SHP77 (cell line): ENCODE measurements around the gene TPPP3.

Source experiments
- DNase-seq, 2 experiments: peaks; one replicate each; lab custom pipeline; 2025; lab: John Stamatoyannopoulos, UW

The TPPP3 gene

DNA sequence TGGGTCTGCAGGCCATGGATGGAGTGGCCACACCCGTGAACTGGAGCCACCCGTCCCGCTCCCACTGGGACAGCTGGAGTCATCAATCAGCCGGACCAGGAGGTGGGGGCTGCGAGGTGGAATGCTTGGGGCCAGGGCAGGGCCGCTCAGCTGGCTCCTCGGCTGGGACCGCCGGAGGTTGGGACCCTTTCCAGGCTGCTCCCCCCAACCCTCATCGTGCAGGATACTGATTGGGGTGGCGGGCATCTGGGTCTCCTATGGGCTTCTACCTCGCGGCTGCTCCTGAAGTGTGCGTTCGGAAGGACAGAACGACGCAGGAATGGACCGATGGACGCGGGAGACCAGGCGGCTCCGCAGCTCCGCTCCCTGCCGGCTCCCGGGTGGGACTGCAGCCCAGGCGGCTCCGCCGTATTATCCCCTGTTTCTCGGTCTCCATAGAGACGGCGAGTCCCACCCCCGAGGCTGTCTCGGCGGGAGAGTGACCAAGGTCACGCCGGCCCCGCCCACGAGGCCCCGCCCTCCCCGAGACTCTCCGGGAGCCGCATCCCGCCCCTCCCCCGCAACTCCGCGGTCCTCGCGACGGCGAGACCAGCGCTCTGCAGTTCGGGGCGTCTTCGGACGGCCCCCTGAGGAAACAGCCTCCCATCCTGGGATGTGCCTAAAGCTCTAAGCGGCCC, at the start of gene TPPP3:
Gene TPPP3, minus strand, starts transcription at position 388 of the 677 bp plus-strand sequence. CDS start 2,387 bp downstream, outside the sequence.
- DNase-seq: peak; percentile 34 to 45

DNA sequence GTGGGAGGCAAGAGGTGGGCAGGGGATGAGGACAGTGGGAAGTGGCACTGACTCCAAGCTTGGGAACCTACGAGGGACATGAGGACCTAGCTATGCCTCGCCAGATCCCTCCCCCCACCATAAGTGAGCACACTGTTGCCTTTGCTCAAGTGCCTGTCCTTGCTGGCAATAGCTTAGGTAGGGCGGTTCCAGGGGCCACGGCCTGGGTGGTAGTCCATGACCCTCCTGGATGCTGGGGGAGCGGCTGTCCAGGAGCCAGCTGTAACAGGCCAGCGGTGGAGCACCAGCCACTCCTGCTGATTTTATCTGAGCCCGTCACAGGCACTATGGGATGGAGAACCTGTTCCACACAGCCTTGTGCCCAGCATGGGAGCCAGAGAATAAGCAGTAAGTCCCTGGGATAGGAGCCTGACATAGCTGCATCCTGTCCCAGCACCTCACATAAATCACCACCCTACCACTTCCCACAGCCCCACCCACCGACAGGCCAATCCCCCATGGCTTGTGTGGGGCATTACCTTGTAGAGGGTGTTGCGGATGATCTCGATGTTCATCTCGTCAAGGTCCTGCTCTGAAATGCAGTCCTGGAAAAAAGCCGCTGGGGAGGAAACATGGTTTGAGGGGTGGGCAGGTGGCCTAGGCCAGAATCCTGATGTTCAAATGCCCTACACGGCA, 49.4 kb upstream of the TPPP3 start:
- DNase-seq: no peak

DNA sequence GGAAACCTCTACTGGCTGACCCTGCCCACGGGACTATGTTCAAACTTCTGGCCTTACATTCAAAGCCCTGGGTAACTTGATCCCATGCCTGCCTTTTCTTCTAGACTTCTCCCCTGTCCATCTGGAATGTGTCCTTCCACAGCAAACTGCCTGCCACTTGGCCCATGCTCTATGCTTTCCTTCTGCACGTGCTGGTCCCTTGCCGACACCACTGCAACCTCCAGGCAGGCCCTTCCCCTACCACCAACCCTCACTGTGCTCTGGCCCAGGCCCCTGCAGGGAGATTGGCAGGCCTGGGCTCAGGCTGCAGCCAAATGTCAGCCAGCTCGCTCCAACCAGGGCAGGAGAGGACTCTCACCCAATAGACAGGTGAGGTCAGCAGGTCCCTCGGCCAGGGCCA, 48.6 kb upstream of the TPPP3 start:
- DNase-seq: no peak

DNA sequence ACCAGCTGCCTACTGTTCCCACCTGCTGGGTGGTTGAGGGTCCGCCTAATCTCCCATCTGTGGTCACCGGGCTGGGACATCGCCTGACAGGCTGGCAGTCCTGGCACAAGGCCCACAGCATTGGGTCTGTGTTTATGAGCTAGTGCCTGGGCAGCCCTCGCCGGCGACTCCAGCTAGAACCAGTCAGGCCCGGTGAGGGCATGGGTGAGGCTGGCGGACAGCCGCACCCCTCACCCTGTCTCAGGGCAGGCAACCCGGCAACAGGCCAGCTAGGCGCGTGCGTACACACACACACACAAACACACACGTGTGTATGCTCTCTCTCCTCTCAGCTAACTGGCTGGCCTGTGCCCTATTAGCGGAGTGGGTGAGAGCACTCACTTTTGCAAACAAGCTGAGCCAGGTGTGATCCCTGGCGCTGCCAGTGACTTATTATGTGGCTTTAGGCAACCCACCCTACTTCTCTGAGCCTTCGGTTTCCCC, 48.0 kb upstream of the TPPP3 start:
- DNase-seq: peak; percentile 70 to 76

GRCh38 chr16:67438824-67439393, 45.6 kb upstream of the TPPP3 start:
- DNase-seq: no peak

GRCh38 chr16:67438098-67438791, 44.9 kb upstream of the TPPP3 start:
- no peak for DNase-seq

- DNase-seq: no peak
Measured at GRCh38 chr16:67437513-67437912, 44.2 kb upstream of the TPPP3 start.

GRCh38 chr16:67436640-67437193, 43.4 kb upstream of the TPPP3 start:
- no peak for DNase-seq

- no peak for DNase-seq
Measured at GRCh38 chr16:67435758-67436164, 42.5 kb upstream of the TPPP3 start.

GRCh38 chr16:67433131-67433719, 39.9 kb upstream of the TPPP3 start:
- DNase-seq: no peak

- DNase-seq: no peak
Measured at GRCh38 chr16:67432506-67432890, 39.2 kb upstream of the TPPP3 start.

- peak; percentile 41 to 50 for DNase-seq
Measured at GRCh38 chr16:67431775-67432505, 38.6 kb upstream of the TPPP3 start.

GRCh38 chr16:67430977-67431774, 37.9 kb upstream of the TPPP3 start, which contains the start of gene HSD11B2:
Gene HSD11B2 (plus strand): TSS chr16:67431121. CDS start chr16:67431249, 128 bp downstream.
- DNase-seq: peak; percentile 41 to 62

DNA sequence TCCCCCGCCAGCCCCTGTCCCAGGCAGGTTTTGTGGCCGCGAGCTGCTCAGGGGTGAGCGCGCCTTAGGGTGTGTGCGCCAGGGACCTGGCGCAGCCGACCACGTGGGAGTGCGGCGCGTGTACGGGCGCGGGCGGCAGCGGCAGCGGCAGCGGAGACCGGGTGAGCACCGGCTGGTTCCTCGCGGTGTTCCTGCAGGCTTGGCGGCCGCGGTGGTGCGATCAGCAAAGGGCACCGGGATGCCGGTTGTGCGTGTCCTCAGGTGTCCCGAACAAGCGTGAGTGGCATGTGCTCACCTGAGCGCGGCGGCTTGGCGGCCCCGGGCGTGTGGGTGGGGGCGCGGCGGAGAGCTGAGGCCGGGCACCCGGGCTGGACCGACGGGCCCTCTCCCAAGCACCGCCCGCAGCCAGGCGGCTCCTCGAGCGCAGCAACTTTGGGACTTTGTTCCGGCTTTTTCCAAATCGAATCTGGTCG, 37.2 kb upstream of the TPPP3 start:
- DNase-seq: peak in 1 of 2 experiments; percentile 41

DNA sequence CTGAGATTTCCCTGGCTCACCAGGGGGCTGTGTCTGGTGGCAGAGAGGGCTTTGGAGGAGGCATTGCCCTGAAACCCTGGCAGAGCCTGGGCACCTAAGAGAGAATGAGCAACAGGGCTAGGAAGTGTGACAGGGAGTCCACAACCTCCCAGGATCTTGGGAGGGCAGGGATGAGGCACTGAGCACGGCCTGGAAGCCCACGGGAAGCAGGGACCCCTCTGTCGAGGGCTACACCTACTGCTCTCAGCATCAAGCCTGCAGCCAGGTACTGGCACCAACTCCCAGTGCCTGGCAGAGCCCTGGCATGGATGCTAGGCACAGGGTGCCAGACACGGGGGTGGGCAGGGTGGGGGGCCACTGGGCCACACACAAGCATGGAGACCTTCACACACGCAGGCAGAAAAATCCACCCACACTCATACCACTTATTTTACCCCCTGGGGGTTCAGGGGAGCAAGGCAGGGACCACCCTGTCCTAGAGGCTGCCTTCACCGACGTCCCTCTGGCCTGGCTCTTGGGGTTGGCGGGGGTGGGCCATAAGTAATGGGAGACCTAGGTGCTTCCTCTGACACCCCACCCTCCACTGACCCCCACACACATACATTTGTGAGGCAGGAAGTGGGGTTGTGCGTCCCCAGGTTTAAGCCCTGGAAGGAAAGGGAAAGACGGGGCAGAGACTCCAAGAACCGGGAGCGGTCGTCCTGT, 36.7 kb upstream of the TPPP3 start:
- DNase-seq: no peak

DNA sequence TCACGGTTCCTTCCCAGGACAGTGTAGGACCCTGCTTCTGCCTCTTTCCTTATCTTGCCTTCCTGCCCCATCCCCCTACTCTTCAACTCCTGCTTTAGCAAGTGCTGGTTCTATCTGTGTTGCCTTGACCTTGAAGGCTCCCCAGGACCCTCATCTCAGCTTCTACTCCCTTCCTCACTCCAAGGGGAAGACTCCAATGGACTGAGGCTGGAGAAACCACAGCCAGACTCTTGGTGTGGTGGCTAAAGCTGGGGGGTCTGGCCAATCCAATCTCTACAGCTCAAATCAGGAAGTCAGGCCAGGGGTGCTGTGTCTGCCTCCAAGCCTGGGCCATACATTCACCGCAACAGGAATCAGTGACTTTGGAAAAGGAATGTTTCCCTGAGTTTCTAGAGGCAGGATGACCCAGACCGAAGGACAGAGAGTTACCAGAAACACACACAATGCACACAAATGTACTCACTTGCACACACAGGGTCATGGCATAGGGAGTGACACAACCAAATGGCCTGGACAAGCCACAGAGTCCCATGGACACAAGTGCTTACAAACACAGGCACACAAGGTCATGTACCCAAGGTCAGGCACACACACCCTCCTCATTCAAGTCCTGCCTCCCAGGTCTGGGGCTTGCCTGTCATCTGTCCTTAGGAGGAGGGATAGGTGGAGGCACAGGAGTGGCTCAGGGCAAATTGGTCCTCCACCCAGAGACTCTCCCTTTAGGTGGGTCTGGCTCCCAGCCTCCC, 35.9 kb upstream of the TPPP3 start:
- no peak for DNase-seq

DNA sequence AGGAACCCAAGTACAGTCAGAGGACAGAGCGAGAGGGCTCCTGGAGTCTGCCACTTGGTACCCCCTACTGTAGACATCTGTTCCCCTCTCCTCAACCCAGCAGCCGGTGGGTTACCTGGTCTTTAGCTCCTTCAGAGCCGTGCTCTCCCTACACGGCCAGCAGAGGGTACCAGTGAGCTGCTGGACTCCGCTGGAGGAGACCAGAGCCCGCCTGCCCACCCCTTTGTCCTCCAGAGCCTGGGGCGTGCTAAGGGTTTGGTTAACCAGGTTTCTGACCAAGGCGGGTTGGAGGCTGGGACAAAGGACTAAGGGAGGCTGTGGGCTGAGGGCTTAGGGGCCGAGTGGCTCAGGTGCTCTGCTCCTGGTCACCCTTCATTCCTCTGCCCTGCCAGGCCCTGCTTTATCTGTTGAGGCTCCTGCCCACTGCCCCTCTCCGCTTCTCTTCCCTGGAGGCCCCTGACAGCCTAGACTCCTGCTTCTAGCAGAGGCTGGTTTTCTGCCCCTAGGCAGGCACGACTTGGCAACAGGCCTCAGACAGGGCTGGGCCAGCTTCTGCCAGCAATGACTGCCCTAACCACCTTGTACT, 34.9 kb upstream of the TPPP3 start:
- peak; percentile 48 to 79 for DNase-seq

GRCh38 chr16:67426950-67427349, 33.7 kb upstream of the TPPP3 start:
- no peak for DNase-seq
